ENCODE measurements around the gene AFF2. TPM values are rescaled to one million over a fixed set of nuclear protein-coding genes. Genes with fewer than 3 reads are reported as not detected.

AFF2 gene
- polyA plus RNA-seq, 1 of the 3 experiments (the other 2 are of a cell fraction), result not detected

GRCh38 chrX:148850631-148851030, 350.2 kb downstream of the AFF2 start:
- H3K9me2 ChIP-seq, result no peaks in the 10 kb centered on the region
- H3K4me2 ChIP-seq, result no peak overlapping the region
- no peak overlapping the region for H2AFZ ChIP-seq (ENCODE audit: low read depth)
- H3K27ac ChIP-seq (ENCODE audit: low read depth in 2 of 2, low read length in 1 of 2), result no peak overlapping the region
- H3K36me3 ChIP-seq (replicated peaks in 1 of 2; ENCODE audit: control insufficient read depth in 1 of 2, insufficient read depth in 2 of 2, low read length in 1 of 2), result no peaks in the 10 kb centered on the region
- CTCF ChIA-PET, result no interaction called here
- no peak for DNase-seq
- H3K4me3 ChIP-seq (ENCODE audit: low read depth in 2 of 2, low read length in 1 of 2), result no peak overlapping the region
- no peaks in the 10 kb centered on the region for H3K79me2 ChIP-seq (ENCODE audit: insufficient read depth)
- no peaks in the 10 kb centered on the region for H4K20me1 ChIP-seq (ENCODE audit: insufficient read depth)
- TF ChIP-seq RXRA (IDR thresholded peaks at IDR 0.05; ENCODE audit: borderline replicate concordance, low read depth) (no peak), NFIC (IDR thresholded peaks at IDR 0.05; ENCODE audit: borderline replicate concordance) (no peak), TAF1 (IDR thresholded peaks at IDR 0.05; ENCODE audit: borderline replicate concordance, low read depth, low read length) (no peak), ZBTB33 (IDR thresholded peaks at IDR 0.05; ENCODE audit: borderline replicate concordance, low read depth) (no peak), MAX (IDR thresholded peaks at IDR 0.05; ENCODE audit: low read depth) (no peak), JUND (IDR thresholded peaks at IDR 0.05) (no peak)
- H3K27me3 ChIP-seq (ENCODE audit: insufficient read depth), result no peaks in the 10 kb centered on the region
- no peaks in the 10 kb centered on the region for H3K9me3 ChIP-seq
- WGBS (ENCODE audit: low lambda C conversion rate), result 0% methylated on average over 1 of the region's 1 CpG
- POLR2A ChIA-PET, result no interaction called here
- no peaks in the 10 kb centered on the region for H3K4me1 ChIP-seq (ENCODE audit: control insufficient read depth in 1 of 2, insufficient read depth in 2 of 2, low read depth in 1 of 2, low read length in 1 of 2)
- no peak overlapping the region for H3K9ac ChIP-seq
- H3F3A ChIP-seq (replicated peaks; ENCODE audit: insufficient read depth), result no peaks in the 10 kb centered on the region

- 2% methylated on average over 4 of the region's 4 CpGs for WGBS (ENCODE audit: low lambda C conversion rate)
- no peaks in the 10 kb centered on the region for H4K20me1 ChIP-seq (ENCODE audit: insufficient read depth)
- no peaks in the 10 kb centered on the region for H3K9me2 ChIP-seq
- H3K79me2 ChIP-seq (ENCODE audit: insufficient read depth), result no peaks in the 10 kb centered on the region
- H3K9ac ChIP-seq, result no peak overlapping the region
- CTCF ChIA-PET, result no interaction called here
- H3K4me2 ChIP-seq, result no peak overlapping the region
- H3F3A ChIP-seq (replicated peaks; ENCODE audit: insufficient read depth), result no peaks in the 10 kb centered on the region
- no peaks in the 10 kb centered on the region for H3K36me3 ChIP-seq (replicated peaks in 1 of 2; ENCODE audit: control insufficient read depth in 1 of 2, insufficient read depth in 2 of 2, low read length in 1 of 2)
- no peak for DNase-seq
- H3K4me3 ChIP-seq (ENCODE audit: low read depth in 2 of 2, low read length in 1 of 2), result no peak overlapping the region
- H3K4me1 ChIP-seq (ENCODE audit: control insufficient read depth in 1 of 2, insufficient read depth in 2 of 2, low read depth in 1 of 2, low read length in 1 of 2), result no peaks in the 10 kb centered on the region
- TF ChIP-seq FOXM1 (IDR thresholded peaks at IDR 0.05; ENCODE audit: low read depth) (no peak), CTCF (IDR thresholded peaks at IDR 0.05) (no peak), RXRA (IDR thresholded peaks at IDR 0.05; ENCODE audit: borderline replicate concordance, low read depth) (no peak), REST (IDR thresholded peaks at IDR 0.05; ENCODE audit: low read depth, low read length) (no peak), USF1 (IDR thresholded peaks at IDR 0.05; ENCODE audit: borderline replicate concordance, low read depth) (no peak), TCF12 (IDR thresholded peaks at IDR 0.05) (no peak), GATA2 (CRISPR knock-in tag; IDR thresholded peaks at IDR 0.05) (no peak), NFIC (IDR thresholded peaks at IDR 0.05; ENCODE audit: borderline replicate concordance) (no peak), TEAD4 (IDR thresholded peaks at IDR 0.05; ENCODE audit: borderline replicate concordance, insufficient read depth) (no peak)
- H3K9me3 ChIP-seq, result no peaks in the 10 kb centered on the region
- H3K27me3 ChIP-seq (ENCODE audit: insufficient read depth), result no peaks in the 10 kb centered on the region
- H2AFZ ChIP-seq (ENCODE audit: low read depth), result no peak overlapping the region
- H3K27ac ChIP-seq (ENCODE audit: low read depth in 2 of 2, low read length in 1 of 2), result no peak overlapping the region
- POLR2A ChIA-PET, result no interaction called here
These were observed 353.9 kb downstream of the AFF2 start for GRCh38 chrX:148854306-148854705.

Measured in SK-N-SH (cell line).